GM11168 (cell line): Measurements from ENCODE around the gene HEPN1.

Experiments used
- in situ Hi-C: fragments of 300-500 bp; cut with MboI; formaldehyde crosslinking; loops from one replicate; pipeline ENCODE4 v1.12.0; 2022; ENCODE audit warnings: low sequenced_read_pairs; ENCODE audit not compliant: unreplicated experiment

The HEPN1 gene

DNA sequence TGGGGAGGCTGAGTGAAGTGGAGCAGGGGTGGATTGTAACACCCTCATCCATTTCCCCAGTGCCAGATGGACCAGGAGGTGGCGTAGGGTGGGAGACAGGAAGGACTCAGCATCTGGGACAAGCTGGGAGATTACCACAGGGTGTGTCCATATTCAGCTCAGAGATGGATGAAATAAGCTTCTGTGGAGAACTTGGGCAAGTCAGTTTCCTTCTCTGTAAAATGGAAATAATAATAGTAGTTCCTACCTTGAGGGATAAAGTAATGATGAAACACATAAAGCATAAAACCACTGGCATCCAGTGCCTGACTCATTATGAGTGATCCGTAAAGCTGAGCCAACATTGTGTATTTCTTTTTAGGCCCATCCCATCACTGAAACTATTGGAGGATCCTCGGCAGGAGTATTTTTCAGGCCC is 20.8 kb upstream of the HEPN1 start:
- in situ Hi-C loops: no loop called here

DNA sequence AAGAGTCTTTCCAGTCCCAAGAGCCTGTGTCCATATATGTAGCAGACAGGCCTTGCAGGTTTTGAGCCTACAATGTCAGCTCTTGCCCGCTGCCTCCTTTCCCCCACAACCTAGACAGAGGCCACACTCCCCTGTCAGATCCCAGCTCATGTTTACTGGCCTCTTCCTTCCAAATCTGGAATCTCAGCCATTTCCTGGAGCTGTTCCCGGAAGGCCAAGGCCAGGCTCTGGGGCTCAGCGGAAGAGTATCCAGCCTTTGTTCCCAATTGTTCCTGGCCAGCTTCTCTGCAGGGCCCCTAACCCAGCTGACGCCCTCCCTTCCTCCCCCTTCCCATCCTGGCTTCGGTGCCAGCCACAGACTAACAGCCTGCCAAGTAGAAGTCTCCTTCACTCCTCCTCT is 20.3 kb upstream of the HEPN1 start:
- in situ Hi-C loops: no loop called here

DNA sequence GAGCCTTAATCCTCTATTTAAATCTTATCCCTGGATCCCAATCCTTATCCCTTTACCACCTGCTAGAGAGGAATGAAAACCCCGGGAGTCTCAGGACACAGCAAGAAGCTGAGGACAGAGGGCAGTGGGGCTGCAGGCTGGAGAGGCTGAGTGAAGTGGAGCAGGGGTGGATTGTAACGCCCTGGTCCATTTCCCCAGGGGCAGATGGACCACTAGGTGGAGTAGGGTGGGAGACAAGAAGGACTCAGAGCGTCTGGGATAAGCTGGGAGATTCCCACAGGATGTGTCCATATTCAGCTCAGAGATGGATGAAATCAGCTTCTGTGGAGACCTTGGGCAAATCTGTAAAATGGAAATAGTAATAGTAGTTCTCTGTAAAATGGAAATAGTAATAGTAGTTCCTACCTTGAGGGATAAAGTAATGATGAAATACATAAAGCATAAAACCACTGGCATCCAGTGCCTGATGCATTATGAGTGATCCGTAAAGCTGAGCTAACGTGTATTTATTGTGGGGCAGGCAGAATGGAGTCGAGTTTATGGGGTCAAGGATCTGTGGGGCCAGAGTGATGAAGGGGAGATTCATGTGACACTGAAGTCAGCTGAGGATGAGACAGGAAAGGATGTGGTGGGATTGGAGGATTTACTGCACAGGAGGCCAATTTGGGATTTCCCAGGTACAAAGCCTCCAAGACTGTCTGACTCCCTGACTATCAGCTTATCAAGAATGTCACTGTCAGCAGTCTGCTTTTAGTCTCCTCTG is 19.5 kb upstream of the HEPN1 start:
- in situ Hi-C loops: no loop called here

DNA sequence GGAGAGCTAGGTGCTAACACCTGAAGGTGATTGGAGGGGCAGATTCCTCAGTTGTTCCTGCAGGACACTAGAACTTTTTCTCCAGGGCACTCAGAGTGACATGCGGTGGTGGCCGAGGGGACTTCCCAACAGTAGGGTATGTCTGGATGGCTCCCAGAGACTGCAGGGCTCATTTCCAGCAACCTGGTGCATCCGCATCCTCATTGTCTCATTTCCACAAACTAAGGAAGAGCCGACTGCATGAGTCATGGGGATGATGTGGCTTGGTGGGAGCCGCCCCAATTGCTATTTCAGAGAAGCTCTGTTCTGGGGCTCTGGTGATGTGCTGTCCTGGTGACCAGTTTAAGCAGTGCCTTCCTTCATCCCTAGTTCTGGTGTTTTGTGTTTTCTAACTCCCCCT is 18.6 kb upstream of the HEPN1 start:
- in situ Hi-C loops: no loop called here

DNA sequence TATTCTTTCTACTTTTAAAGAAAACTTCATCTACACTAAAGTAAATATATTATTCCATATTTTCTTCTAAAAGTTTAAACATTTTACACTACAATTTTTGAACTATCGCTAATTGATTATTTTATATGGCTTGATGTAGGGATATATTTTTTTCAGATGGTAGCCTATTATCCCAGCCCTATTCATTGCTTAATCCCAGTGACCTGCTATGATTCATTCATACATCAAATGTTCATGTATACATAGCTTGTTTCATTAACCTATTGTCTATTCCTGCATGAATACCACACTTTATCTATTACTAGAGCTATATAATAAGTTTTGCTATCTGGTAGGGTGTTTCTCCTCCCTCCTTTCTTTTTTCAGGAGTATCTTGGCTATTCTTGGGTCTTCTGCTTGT is 16.4 kb upstream of the HEPN1 start:
- in situ Hi-C loops: no loop called here

DNA sequence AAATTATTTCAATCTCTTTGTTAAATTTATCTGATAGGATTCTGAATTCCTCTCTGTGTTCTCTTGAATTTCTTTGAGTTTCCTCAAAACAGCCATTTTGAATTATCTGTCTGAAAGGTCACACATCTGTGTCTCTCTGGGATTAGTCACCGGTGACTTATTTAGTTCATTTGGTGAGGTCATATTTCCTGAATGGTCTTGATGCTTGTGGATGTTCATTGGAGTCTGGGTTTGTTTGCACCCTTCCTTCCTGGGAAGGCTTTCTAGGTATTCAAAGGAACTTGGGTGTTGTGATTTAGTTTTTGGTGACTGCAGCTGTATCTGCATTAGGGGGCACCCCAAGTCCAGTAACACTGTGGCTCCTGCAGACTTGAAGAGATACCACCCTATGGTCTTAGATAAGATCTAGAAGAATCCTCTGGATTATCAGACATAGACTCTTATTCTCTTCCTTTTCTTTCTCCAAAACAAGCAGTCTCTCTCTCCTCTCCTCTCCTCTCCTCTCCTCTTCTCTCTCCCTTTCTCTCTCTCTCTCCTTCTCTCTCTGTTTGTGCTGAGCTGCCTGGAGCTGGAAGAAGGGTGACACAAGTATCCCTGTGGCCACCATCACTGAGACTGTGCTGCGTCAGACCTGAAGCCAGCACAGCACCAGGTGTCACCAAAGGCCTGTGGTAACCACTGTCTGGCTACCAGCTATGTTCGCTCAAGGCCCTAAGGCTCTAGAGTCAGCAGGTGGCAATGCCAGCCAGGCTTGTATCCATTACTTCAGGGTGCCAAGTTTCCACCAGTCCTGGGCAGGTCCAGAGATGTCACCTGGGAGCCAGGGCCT is 3.3 kb upstream of the HEPN1 start:
- in situ Hi-C loops: no loop called here

DNA sequence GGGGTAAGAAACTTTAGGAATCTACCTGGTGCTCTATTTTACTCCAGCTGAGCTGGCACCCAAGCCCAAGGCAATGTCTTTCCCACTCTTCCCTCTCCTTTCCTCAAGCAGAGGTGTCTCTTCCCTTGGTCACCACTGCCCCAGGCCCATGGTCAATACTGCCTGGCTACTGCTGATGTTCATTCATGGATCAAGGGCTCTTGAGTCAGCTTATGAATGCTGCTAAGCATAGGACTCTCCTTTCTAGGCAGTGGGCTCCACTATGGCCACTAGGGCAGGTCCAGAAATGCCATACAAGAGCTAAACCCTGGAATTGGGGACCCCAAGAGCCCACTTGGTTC is 2.7 kb upstream of the HEPN1 start:
- in situ Hi-C loops: no loop called here

DNA sequence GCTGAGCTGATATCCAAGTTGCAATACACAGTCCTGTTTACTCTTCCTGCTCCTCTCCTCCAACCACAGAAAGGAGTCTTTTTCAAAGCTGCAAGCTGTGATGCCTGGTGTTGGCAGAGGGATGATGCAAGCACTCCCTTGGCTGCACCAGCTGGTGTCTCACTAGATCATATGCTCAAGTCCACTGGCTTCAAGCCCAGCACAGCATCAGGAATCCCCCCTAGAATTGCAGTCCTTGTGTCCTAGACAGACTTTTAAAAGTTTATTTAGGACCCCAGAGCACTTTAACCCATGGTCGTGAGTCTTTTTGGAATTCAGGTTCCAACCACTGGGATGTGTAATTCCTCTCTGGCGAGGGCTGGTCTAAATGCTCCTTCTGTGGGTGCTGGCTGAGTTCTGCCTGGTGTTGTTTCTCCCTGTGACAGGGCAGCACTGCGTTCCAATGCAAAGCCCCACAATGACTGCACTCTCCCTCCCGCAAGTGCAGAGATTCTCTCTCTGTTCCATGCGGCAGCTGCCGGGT is 1.9 kb upstream of the HEPN1 start:
- in situ Hi-C loops: no loop called here

DNA sequence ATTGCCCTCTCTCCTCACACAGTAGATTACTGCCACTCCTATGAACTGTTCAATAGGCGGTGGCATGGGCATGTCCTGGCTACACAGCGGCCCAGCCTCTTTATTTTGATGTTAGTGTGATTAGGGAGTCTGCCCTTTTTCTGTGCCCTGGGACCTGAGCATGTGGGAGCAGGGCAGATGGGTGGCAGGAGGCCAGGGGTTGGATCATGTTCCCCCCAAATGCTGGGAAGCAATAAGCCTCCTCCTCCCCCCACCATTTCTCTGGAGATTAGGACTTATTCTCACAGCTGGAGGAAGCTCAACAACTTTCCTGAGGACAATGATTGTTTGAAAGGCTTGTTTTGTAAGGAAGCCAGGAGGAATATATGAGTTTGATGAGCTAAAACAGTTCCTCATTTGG is 848 bp downstream of the HEPN1 start:
- in situ Hi-C loops: no loop called here

DNA sequence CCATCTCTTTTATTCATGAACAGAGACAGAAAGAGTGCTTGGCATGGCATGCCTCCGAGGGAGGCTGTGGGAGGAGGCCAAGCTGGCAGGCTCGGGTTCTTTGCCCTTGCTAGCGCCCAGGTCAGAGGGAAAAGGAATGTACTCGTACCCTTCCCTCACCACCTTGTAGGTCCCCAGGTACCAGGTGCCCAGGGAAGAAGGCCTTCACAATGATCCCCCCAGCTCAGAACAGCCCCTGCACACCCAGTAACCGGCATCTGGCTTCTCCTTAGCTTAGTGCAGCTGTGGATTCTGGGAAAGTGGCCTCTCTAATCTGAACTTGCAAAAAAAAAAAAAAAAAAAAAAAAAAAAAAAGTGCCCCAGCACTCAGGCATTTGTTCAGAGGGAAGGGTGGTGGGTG is 1.3 kb downstream of the HEPN1 start:
- in situ Hi-C loops: no loop called here

DNA sequence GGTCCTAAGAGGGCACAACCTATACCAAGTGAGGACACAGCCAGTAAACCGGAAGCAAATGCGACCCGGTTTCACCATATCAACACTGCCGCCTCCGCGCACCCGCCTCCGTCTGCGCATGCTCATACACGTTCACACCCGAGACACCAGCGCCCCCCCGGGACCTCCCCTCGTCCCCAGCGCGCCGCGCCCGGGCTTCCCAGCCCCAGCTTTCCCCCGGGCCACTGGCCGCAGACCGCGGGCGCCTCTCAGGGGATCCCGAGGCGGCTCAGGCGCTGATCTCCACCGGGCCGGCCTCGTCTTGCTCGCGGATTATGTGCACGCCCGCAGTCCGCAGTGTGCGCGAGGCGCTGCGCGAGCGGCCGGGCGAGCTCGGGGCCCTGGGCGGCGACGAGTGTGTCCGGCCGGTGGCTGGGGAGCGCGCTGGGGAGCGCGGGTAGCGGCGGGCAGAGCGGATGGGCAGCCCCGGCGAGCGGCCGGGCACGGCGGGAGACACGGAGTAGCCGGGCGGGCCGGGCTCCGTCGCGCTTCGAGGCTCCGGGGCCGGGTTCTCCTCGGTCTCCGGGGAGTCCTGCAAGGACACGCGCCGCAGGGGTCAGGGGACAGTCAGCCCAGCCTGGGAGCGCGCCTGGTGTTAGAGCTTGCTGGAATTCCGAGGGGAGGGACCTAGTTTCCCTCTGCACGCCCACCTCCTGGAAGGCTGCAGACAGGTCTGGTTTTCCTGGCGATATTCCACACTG is 2.0 kb downstream of the HEPN1 start:
- in situ Hi-C loops: no loop called here

DNA sequence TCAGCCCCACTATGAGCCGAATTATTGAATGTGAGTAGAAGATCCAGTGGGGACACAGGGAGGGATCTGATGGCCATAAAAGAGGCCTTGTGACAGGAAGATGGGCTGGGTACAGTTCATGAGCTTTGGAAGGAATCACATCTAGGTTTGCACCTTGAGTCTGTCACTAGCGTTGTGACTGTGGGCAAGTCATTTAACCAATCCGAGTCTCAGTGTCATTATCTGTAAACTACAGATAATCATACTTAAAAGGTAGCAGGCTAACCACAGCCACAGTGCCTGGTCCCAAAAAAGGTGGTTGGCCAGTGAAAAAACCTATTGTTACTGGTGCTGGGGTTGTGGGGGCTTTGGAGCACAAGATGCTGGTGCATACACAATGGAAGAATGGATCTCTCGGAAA is 3.8 kb downstream of the HEPN1 start:
- in situ Hi-C loops: no loop called here

DNA sequence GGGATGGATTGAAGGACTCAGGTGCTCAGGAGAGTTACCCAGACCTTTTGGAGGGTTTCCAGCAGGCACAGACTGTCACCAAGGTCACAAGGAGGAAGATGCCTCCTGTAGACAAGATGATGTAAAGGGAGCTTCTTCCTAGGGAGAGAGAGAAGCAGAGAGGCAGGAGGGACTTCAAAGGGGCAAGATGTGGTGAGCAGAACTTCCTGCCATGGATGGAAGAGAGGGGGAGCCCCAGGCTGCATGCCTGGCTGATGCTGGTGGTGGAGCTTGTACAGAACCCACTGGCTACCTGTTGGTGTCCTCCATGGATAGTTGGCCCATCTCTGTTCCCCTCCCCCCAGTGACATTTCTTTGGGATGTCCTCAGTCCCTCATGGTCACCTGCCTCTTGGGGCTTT is 4.2 kb downstream of the HEPN1 start:
- in situ Hi-C loops: no loop called here

DNA sequence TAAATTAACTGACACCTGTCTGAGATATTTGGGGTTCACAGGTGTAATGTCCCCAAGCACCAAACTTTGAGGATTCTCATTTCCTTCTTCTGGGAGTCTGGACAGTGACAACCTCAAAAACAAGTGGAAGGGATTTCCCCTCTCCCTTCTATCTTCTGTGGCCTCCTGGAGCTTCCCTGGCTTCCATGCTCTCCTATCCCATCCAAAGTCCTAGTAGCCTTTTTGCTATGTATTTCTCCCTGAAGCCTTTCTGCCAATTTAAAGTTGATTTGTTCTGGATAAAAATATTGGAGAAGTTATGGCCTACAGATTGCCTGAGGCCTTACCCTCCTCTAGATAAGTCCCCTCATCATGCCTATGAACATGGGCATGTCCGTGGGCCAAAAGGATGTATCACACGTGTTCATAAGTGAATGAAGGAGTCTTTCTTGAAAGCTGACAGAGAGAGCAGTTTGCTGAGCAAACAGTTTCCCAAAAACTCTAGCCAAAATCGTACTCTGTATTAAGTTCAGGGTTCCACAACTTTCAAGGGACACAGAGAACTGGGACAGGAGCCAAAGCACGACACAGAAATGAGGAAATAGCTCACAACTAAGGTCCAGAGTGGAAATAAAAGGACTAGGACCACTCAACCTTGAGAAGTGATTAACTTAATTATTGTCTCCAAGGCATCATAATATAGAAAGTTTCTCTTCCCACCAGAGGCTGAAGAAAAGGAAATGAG is 10.1 kb downstream of the HEPN1 start:
- in situ Hi-C loops: no loop called here

DNA sequence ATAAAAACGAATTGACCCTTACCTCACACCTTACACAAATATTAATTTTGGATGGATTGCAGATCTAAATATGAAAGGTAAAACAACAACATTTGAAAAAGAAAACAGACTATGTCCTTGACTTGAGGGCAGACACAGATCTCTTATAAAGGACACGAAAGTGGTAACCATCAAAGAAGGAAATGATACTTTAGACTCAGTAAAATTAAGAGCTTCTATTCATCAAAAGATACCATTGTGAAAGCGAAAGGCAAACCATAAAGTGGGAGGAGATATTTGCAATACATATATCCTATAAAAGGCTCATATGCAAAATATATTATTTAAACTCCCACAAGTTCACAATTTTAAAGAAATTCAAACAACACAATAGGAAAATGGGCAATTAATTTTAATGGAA is 11.7 kb downstream of the HEPN1 start:
- in situ Hi-C loops: no loop called here

DNA sequence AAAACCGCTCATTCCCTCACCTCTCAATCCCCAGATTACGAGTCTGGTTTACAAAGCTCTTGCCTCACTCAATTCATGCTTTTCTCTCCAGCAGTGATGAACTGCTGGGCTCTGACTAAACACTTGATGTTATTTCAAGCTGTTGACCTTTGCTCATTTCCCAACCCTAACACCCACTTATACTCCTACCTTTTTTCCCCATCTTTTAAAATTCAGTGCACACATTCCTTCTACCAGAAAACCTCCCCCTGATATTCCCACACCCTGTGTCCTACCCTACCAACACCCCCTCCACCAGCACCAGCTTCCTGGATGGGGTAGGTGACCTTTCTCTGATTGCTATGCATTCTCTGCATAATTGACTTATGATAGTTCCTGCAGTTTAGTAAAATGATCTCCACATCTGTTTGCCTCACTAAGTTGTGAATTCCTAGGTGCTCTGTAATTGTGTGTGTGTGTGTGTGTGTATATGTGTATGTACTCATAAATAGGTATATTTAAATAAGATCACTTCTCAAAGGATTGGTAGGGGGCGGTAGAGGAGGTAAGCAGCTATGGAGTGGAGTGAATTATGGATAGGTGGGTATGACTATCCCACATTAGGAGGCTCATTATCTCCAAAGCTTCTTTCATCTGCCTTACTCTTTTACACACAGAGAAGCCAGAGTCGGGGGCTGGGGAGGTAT is 16.0 kb downstream of the HEPN1 start:
- in situ Hi-C loops: no loop called here

DNA sequence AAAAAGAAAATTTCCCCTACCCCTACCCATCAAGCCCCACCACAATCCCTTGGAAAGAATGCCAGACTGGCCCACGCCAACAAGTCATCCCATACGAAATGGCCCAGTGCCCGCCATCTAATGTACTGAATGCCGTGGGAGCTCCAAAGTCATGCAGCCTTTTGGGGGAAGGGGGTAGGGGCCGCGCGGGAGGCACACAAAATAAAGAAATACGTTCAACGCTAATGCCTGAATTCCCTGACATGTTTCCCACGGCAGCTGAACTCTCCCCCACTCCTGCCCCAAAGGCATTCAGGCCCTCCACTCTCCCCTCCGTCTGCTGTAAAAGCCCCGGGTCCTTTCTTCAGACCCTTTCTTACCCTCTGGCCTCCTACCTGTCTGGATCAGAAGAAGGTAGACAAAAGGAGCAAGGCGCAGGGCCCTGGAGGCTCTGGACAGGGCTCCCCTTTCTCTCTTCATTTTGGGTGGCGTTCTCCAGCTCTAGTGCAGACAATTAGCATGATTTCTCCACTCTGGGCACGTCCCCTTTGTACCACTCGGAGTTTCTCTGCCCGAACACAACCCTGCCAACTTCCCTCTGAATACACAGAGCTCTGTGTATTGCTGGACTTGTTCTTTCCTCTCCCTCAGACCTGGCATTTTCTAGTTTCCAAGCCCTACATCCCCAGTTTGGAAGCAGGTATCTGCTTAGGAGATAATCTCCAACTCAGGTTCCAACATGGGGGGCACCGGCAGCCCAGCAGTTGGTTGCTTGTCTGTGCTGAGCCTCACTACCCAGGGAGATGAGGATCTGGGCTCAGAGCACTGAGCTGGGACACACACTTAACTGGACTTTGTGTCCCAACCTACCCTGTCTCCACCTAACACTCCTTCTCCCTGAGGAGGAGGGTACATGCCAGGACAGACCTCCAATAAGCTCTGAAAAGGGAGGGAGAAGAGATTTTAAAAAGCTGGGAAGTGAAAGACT is 16.8 kb downstream of the HEPN1 start, which contains the start of gene HEPACAM:
TSS of gene HEPACAM (minus strand) at position 500 of the 967 bp plus-strand sequence. CDS start at position 459, 41 bp downstream.
- in situ Hi-C loops: no loop called here

DNA sequence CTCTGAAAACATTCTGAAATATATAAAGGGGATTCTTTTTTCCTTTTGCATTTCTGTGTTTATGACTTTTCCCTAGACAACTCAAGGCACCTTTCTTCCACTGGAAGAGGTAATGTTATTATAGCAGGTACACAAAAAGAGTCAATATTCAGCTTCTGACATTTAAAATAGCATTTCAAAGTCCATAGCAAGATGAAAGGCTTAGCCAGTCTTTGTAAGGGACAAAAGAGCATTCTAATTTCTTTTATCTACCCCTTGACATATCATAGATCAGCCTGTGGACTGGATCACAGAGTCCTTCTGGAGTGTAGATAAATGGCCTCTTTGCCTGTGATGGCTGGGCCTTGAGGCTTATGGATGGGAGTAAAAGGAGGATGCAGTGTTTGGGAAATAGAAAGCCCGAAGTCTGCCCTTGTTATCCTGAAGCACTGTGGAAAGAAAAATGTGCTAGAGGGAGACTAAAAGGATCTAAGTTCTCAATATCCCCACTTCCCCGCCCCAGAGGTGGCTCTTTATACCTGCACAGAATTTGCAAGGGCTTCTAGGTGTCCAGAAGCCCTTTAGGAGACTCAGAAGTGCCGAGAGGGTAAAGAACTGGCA is 18.4 kb downstream of the HEPN1 start:
- in situ Hi-C loops: no loop called here
